ENCODE results near the gene CIAO1.

The CIAO1 gene

DNA sequence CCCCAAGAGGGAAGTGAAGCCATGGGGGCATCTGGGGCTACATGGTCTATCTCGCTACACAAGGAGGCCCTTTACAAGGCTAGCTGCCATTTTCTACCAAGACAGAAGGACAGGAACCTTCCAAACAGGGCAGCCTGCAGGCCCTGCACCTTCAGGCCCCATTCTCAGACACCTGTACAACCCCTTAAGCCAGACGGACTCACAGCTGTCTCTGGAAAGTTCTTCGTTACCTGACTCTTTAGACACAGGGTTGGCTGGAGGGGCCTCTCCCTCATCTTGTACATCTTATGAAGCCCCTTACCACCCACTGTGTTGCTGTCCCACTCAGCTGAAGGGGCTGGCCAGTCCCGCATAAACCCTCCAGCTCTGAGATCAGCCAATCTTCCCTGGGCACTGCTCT, 17.4 kb upstream of the CIAO1 start:
- H3K36me3 ChIP-seq (ENCODE audit: low read length) = 0 out of 2 replicates have a peak, but pooled peaks cover 1% of the 10 kb centered on the region
- H3K27me3 ChIP-seq (ENCODE audit: low read length) = no peaks in the 10 kb centered on the region
- H3K4me2 ChIP-seq (ENCODE audit: low read depth, low read length, poor library complexity, severe bottlenecking) = no peak overlapping the region
- no peak for TF ChIP-seq EZH2phosphoT487 (conservative IDR thresholded peaks at IDR 0.05; ENCODE audit: low read length)
- TF ChIP-seq, protein P1, sequence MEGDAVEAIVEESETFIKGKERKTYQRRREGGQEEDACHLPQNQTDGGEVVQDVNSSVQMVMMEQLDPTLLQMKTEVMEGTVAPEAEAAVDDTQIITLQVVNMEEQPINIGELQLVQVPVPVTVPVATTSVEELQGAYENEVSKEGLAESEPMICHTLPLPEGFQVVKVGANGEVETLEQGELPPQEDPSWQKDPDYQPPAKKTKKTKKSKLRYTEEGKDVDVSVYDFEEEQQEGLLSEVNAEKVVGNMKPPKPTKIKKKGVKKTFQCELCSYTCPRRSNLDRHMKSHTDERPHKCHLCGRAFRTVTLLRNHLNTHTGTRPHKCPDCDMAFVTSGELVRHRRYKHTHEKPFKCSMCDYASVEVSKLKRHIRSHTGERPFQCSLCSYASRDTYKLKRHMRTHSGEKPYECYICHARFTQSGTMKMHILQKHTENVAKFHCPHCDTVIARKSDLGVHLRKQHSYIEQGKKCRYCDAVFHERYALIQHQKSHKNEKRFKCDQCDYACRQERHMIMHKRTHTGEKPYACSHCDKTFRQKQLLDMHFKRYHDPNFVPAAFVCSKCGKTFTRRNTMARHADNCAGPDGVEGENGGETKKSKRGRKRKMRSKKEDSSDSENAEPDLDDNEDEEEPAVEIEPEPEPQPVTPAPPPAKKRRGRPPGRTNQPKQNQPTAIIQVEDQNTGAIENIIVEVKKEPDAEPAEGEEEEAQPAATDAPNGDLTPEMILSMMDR (IDR thresholded peaks at IDR 0.05; ENCODE audit: insufficient read depth, low read length, poor library complexity, severe bottlenecking) = no peak
- H3K79me2 ChIP-seq (ENCODE audit: insufficient read depth, low read length) = no peaks in the 10 kb centered on the region
- H3K27ac ChIP-seq (ENCODE audit: low read depth, low read length) = no peak overlapping the region
- no peaks in the 10 kb centered on the region for H3K9me2 ChIP-seq (replicated peaks; ENCODE audit: insufficient read depth, low read length)
- H2AFZ ChIP-seq (ENCODE audit: low read depth, low read length, severe bottlenecking) = no peak overlapping the region
- H3K9ac ChIP-seq (ENCODE audit: low read length) = no peak overlapping the region
- H3K4me3 ChIP-seq (ENCODE audit: insufficient read depth, low read length, poor library complexity, severe bottlenecking) = no peak overlapping the region
- no peaks in the 10 kb centered on the region for H4K20me1 ChIP-seq (ENCODE audit: low read depth, low read length)
- H3F3A ChIP-seq (ENCODE audit: insufficient read depth) = no peaks in the 10 kb centered on the region
- no peaks in the 10 kb centered on the region for H3K9me3 ChIP-seq (ENCODE audit: insufficient read depth, low read length)

DNA sequence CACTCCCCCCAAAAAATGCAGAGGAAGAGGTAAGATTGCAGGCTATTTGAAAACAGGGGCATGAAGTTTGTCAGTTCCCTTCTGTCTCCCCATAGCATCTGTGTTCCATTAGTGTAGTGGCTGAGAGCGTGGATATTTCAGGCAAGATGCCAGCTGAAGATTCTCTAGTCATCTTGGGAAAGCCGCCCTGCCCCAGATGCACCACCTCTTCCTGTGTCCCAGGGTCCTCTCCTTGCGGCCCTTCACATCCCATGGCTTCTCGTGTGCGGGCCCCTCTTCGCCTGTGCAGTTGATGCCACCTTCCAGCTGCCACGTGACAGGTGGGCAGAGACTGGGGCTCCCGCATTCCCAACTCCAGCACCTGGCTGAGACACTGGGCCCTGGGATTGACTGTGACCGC, 16.4 kb upstream of the CIAO1 start:
- 0 out of 2 replicates have a peak, but pooled peaks cover 2% of the 10 kb centered on the region for H3K36me3 ChIP-seq (ENCODE audit: low read length)
- H3K9ac ChIP-seq (ENCODE audit: low read length) = no peak overlapping the region
- H2AFZ ChIP-seq (ENCODE audit: low read depth, low read length, severe bottlenecking) = no peak overlapping the region
- H3K9me2 ChIP-seq (replicated peaks; ENCODE audit: insufficient read depth, low read length) = no peaks in the 10 kb centered on the region
- no peak overlapping the region for H3K4me2 ChIP-seq (ENCODE audit: low read depth, low read length, poor library complexity, severe bottlenecking)
- no peaks in the 10 kb centered on the region for H3K79me2 ChIP-seq (ENCODE audit: insufficient read depth, low read length)
- H4K20me1 ChIP-seq (ENCODE audit: low read depth, low read length) = no peaks in the 10 kb centered on the region
- H3K4me3 ChIP-seq (ENCODE audit: insufficient read depth, low read length, poor library complexity, severe bottlenecking) = no peak overlapping the region
- no peaks in the 10 kb centered on the region for H3K27me3 ChIP-seq (ENCODE audit: low read length)
- no peaks in the 10 kb centered on the region for H3K9me3 ChIP-seq (ENCODE audit: insufficient read depth, low read length)
- H3F3A ChIP-seq (ENCODE audit: insufficient read depth) = no peaks in the 10 kb centered on the region
- no peak for TF ChIP-seq EZH2phosphoT487 (conservative IDR thresholded peaks at IDR 0.05; ENCODE audit: low read length)
- TF ChIP-seq, protein P1 (IDR thresholded peaks at IDR 0.05; ENCODE audit: insufficient read depth, low read length, poor library complexity, severe bottlenecking) = no peak
- H3K27ac ChIP-seq (ENCODE audit: low read depth, low read length) = no peak overlapping the region

DNA sequence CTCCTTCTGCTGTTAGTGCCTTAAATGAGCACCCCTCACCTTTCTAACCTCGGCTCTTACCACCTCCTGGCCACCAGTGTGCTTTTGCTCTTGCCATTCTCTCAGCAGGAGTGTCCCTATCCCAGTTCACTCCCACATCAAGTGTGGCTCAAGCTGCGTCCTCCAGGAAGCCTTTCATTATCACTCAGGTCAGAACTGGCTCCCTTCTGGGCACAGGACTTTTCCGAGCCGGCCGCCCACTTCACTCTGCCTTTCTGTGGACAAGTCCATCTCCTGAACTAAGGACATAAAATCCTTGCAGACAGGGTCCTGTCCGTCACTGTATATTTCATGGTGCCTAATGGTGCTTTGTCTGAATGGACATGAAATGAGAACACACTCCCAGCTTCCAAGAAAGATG, 15.8 kb upstream of the CIAO1 start:
- Histone ChIP-seq H3K36me3 (ENCODE audit: low read length) (0 out of 2 replicates have a peak, but pooled peaks cover 2% of the 10 kb centered on the region), H3K27ac (ENCODE audit: low read depth, low read length) (no peak overlapping the region), H3K9ac (ENCODE audit: low read length) (no peak overlapping the region), H3K27me3 (ENCODE audit: low read length) (no peaks in the 10 kb centered on the region), H3F3A (ENCODE audit: insufficient read depth) (no peaks in the 10 kb centered on the region), H4K20me1 (ENCODE audit: low read depth, low read length) (no peaks in the 10 kb centered on the region), H3K4me3 (ENCODE audit: insufficient read depth, low read length, poor library complexity, severe bottlenecking) (no peak overlapping the region), H3K79me2 (ENCODE audit: insufficient read depth, low read length) (no peaks in the 10 kb centered on the region), H2AFZ (ENCODE audit: low read depth, low read length, severe bottlenecking) (no peak overlapping the region), H3K4me2 (ENCODE audit: low read depth, low read length, poor library complexity, severe bottlenecking) (no peak overlapping the region), H3K9me3 (ENCODE audit: insufficient read depth, low read length) (no peaks in the 10 kb centered on the region), H3K9me2 (replicated peaks; ENCODE audit: insufficient read depth, low read length) (no peaks in the 10 kb centered on the region)
- no peak for TF ChIP-seq EZH2phosphoT487 (conservative IDR thresholded peaks at IDR 0.05; ENCODE audit: low read length)
- TF ChIP-seq, protein P1 (IDR thresholded peaks at IDR 0.05; ENCODE audit: insufficient read depth, low read length, poor library complexity, severe bottlenecking) = no peak
